PFSK-1 (cell line): ENCODE results near the gene NPIPB2.

ENCODE experiments used
- FOXP2 ChIP-seq: optimal IDR thresholded peaks from 2 replicates; pipeline ENCODE3; 2011; ENCODE audit warnings: borderline replicate concordance, control low read depth, inconsistent platforms; ENCODE audit not compliant: insufficient read depth; ENCODE audit errors: extremely low read length, extremely low read depth
- POLR2AphosphoS5 ChIP-seq: IDR thresholded peaks from 2 replicates; pipeline ENCODE4 v1.6.1; 2012; ENCODE audit warnings: low read depth, mild to moderate bottlenecking, control low read depth, low read length, moderate library complexity
- REST ChIP-seq, 2 experiments: IDR thresholded peaks; 2 replicates each; pipeline versions ENCODE4 v1.6.1 to v1.8.0; 2011 to 2012; ENCODE audit warnings: low read depth in 2 of 2, low read length in 2 of 2, control low read depth in 1 of 2, inconsistent platforms in 1 of 2, mild to moderate bottlenecking in 1 of 2, moderate library complexity in 1 of 2; ENCODE audit not compliant: insufficient read depth in 1 of 2
- SIN3A ChIP-seq: IDR thresholded peaks from 2 replicates; pipeline ENCODE4 v1.6.1; 2012; ENCODE audit warnings: mild to moderate bottlenecking, low read length, moderate library complexity, borderline replicate concordance; ENCODE audit not compliant: insufficient read depth
- TAF1 ChIP-seq: IDR thresholded peaks from 2 replicates; pipeline ENCODE4 v1.6.1; 2012; ENCODE audit warnings: low read length, control low read depth, borderline replicate concordance; ENCODE audit not compliant: insufficient read depth

The NPIPB2 gene

GRCh38 chr16:11964761-11965551, 23.1 kb upstream of the NPIPB2 start, which contains the start of gene TNFRSF17:
TSS of gene TNFRSF17 (plus strand) at chr16:11965210. CDS start at chr16:11965325, 115 bp downstream.
- TF ChIP-seq REST (IDR thresholded peaks at IDR 0.05; ENCODE audit: insufficient read depth in 1 of 2, low read depth in 2 of 2, low read length in 2 of 2): no peak
- no peak for TF ChIP-seq POLR2AphosphoS5
- no peak for TF ChIP-seq TAF1
- TF ChIP-seq SIN3A: no peak
- no peak for TF ChIP-seq FOXP2

- no peak for TF ChIP-seq REST (IDR thresholded peaks at IDR 0.05; ENCODE audit: insufficient read depth in 1 of 2, low read depth in 2 of 2, low read length in 2 of 2)
- TF ChIP-seq TAF1: no peak
- TF ChIP-seq FOXP2: no peak
- no peak for TF ChIP-seq SIN3A
- no peak for TF ChIP-seq POLR2AphosphoS5
Measured at GRCh38 chr16:11963706-11964105, 21.9 kb upstream of the NPIPB2 start.

GRCh38 chr16:11957591-11958395, 15.9 kb upstream of the NPIPB2 start:
- TF ChIP-seq REST (IDR thresholded peaks at IDR 0.05; ENCODE audit: insufficient read depth in 1 of 2, low read depth in 2 of 2, low read length in 2 of 2) (no peak), TAF1 (no peak), FOXP2 (no peak), SIN3A (no peak), POLR2AphosphoS5 (no peak)

- TF ChIP-seq POLR2AphosphoS5 (no peak), TAF1 (no peak), REST (IDR thresholded peaks at IDR 0.05; ENCODE audit: insufficient read depth in 1 of 2, low read depth in 2 of 2, low read length in 2 of 2) (no peak), FOXP2 (no peak), SIN3A (no peak)
Measured at GRCh38 chr16:11956558-11956957, 14.7 kb upstream of the NPIPB2 start.
